Fibroblast of villous mesenchyme (primary cell): ENCODE data around the gene FA2H. TPM values are rescaled to one million over a fixed set of nuclear protein-coding genes. Genes with fewer than 3 reads are reported as not detected.

Experiments used
- DNase-seq: peaks from one replicate; pipeline ENCODE4 v3.0.0-alpha.2; 2010; ENCODE audit warnings: low read depth
- H3K4me3 ChIP-seq: 2 replicates; pipeline ENCODE4 v1.5.1; 2011; ENCODE audit warnings: low read depth, mild to moderate bottlenecking, low read length
- CTCF ChIP-seq: IDR thresholded peaks from 2 replicates; pipeline ENCODE4 v1.5.1; 2012; ENCODE audit warnings: low read depth, mild to moderate bottlenecking, low read length; ENCODE audit not compliant: insufficient read depth
- total RNA-seq: library from RNA; depleted of rRNA; stranded (reverse); fragments of >200 nt; gene quantifications from 2 replicates; pipeline ENCODE4 v1.2.3, GENCODE V29; 2012

Gene FA2H
- total RNA-seq, 1 donor, result not detected

DNA sequence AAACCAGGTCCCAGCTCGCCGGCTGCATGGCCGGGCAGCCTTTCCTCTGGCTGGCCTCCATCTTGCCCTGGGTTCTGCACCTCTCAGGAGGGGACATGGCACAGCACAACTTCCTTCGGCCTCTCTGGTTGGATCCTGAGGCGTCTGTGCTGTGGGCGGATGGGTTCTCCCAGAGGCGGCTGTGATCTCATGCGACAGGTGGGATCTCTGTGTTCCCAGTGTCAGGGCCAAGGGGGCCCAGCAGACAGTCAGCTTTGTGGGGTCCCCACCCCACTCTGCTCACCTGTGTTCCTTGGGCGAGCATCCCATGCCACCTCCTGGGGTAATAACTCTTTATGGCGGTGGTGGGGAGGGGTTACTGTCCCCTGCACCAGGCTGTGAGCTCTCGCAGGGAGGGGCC, 35.8 kb downstream of the FA2H start:
- no peak for TF ChIP-seq CTCF
- no peak overlapping the region for H3K4me3 ChIP-seq
- DNase-seq, result no peak

DNA sequence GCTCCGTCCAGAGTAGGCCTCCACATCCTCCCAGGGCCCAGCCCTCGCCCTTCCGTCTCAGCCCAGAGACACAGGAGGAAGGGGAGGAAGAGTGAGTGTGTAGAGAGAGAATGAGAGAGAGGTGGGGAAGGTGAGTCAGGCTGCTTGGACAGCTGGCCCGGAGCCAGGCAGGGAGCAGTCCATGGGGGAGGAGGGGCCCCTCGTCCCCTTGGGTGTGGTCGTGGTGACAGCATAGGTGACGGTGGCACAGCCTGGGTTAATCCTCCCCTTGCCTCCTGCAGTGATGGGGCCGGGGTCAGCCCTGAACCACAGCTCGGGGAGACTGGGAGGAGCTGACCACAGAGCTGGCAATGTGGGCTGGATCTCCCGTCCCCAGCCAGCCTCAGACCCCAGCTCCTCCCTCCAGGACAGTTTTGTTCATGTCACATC, 36.5 kb downstream of the FA2H start:
- no peak for DNase-seq
- no peak for TF ChIP-seq CTCF

GRCh38 chr16:74737521-74737920, 37.1 kb downstream of the FA2H start:
- H3K4me3 ChIP-seq, result no peak overlapping the region
- no peak for TF ChIP-seq CTCF
- DNase-seq, result no peak

More for the DNA sequence above, 36.5 kb downstream of the FA2H start:
- H3K4me3 ChIP-seq, result no peak overlapping the region

DNA sequence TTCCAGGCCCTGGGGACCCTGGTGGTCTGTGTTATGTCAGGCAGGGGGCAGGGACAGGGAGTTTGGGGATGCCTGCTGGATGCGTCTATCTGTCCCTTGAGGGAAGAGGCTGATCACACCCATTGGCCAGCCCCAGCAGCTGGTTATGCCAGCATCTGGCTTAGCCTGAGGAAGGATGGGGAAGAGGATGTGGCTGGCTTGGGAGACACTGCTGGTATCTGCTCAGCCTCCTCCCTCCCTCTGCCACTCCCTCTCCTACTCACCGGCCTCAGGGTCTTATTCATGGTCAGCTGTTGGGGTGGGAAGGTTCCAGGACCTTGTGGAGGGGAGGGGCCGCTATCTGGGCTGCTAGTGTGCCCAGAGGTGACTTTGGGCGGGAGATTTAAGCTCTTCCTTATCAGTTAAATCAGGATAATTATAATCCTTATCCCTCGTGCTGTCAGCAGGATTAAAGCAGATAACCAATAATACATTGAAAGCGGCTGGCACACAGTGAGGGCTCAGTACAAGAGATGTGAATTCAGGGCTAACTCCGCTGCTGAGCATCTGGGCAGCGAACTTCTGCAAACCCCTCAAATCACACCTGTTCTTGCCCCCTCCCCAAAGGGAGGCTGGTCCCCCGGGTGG, 38.0 kb downstream of the FA2H start:
- no peak overlapping the region for H3K4me3 ChIP-seq
- no peak for TF ChIP-seq CTCF
- DNase-seq, result no peak

- no peak for DNase-seq
- no peak overlapping the region for H3K4me3 ChIP-seq
- no peak for TF ChIP-seq CTCF
Observed at GRCh38 chr16:74735554-74735953, 39.1 kb downstream of the FA2H start.

DNA sequence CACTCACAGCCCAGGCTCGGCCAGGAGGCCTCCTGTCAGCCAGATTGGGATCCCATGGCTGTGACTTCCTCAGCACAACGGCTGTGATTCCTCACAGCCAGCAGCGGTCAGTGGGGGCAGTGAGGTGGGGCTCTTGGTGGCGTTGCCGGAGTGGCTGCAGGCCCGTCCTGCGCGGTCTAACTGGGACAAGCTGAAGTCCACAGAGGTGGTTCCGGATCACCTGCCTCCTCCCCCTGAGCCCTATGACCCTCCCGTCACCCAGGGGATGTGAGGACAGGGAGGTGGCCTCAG, 39.5 kb downstream of the FA2H start:
- TF ChIP-seq CTCF, result no peak
- DNase-seq, result no peak
- no peak overlapping the region for H3K4me3 ChIP-seq
